CD8-positive, alpha-beta memory T cell (primary cell): Measurements from ENCODE around the gene ZFYVE16. TPM values are rescaled to one million over a fixed set of nuclear protein-coding genes. Genes with fewer than 3 reads are reported as not detected.
A peak's percentile ranks its signal among the peaks of the same experiment; 100 is the strongest.
"Not testable (repeated sequence)": the region's sequence is repeated elsewhere in the genome, so short reads cannot be mapped to it uniquely, and the experiment has no call there.

ENCODE experiments used
- CTCF ChIA-PET: fragments of 350-600 bp; sonication (Branson Sonifier 250); formaldehyde crosslinking; loops from one replicate; lab custom pipeline; 2021; ENCODE audit warnings: antibody characterized with exemption; lab: Charles Lee
- POLR2A ChIA-PET: fragments of 350-600 bp; sonication (Branson Sonifier 250); formaldehyde crosslinking; loops from one replicate; lab custom pipeline; 2021; ENCODE audit warnings: antibody characterized with exemption; lab: Charles Lee
- DNase-seq, 5 donors: peaks; one replicate each; pipeline versions ENCODE4 v3.0.0 to v3.0.0-alpha.2; 2020 to 2022; ENCODE audit warnings: mixed read lengths in 1 of 5
- H3K27ac ChIP-seq: one replicate; pipeline ENCODE4 v1.7.0; 2013; ENCODE audit warnings: low read depth, mild to moderate bottlenecking, low read length, moderate library complexity
- H3K27me3 ChIP-seq: 2 replicates; pipeline ENCODE4 v1.7.0; 2013; ENCODE audit warnings: low read length, mild to moderate bottlenecking; ENCODE audit not compliant: insufficient read depth, poor library complexity, severe bottlenecking
- H3K36me3 ChIP-seq: 2 replicates; pipeline ENCODE4 v1.7.0; 2013; ENCODE audit warnings: mild to moderate bottlenecking, low read length, moderate library complexity; ENCODE audit not compliant: insufficient read depth
- H3K4me1 ChIP-seq: 2 replicates; pipeline ENCODE4 v1.7.0; 2013; ENCODE audit warnings: mild to moderate bottlenecking, low read length, moderate library complexity; ENCODE audit not compliant: insufficient read depth
- H3K4me3 ChIP-seq: 2 replicates; pipeline ENCODE4 v1.7.0; 2013; ENCODE audit warnings: mild to moderate bottlenecking, low read length
- H3K9me3 ChIP-seq: 2 replicates; pipeline ENCODE4 v1.7.0; 2013; ENCODE audit warnings: mild to moderate bottlenecking, low read length
- H3K27ac Mint-ChIP-seq, 8 donors: one replicate each; pipeline ENCODE4 v1.8.0; 2020 to 2021; ENCODE audit warnings: mixed read lengths in 8 of 8, mild to moderate bottlenecking in 6 of 8, inconsistent platforms in 3 of 8, moderate library complexity in 3 of 8
- H3K27me3 Mint-ChIP-seq, 2 donors: one replicate each; pipeline ENCODE4 v1.8.0; 2020 to 2021; ENCODE audit warnings: mixed read lengths in 2 of 2, mild to moderate bottlenecking in 1 of 2, moderate library complexity in 1 of 2
- H3K36me3 Mint-ChIP-seq, 3 donors: one replicate each; pipeline ENCODE4 v1.8.0; 2020 to 2021; ENCODE audit warnings: mixed read lengths in 3 of 3, inconsistent platforms in 1 of 3, mild to moderate bottlenecking in 1 of 3
- H3K4me1 Mint-ChIP-seq, 3 donors: one replicate each; pipeline ENCODE4 v1.8.0; 2020 to 2021; ENCODE audit warnings: mixed read lengths in 3 of 3, inconsistent platforms in 1 of 3, mild to moderate bottlenecking in 1 of 3
- H3K4me3 Mint-ChIP-seq, 7 donors: one replicate each; pipeline ENCODE4 v1.8.0; 2020 to 2021; ENCODE audit warnings: mixed read lengths in 7 of 7, mild to moderate bottlenecking in 6 of 7, moderate library complexity in 4 of 7, inconsistent platforms in 2 of 7
- H3K9me3 Mint-ChIP-seq, 5 donors: one replicate each; pipeline ENCODE4 v1.8.0; 2020 to 2022; ENCODE audit warnings: mixed read lengths in 5 of 5, mild to moderate bottlenecking in 3 of 5, moderate library complexity in 2 of 5, inconsistent platforms in 1 of 5
- polyA plus RNA-seq: library from polyadenylated mRNA; unstranded; fragments of 300-500 nt; fragmentation: Illumina TruSeq; gene quantifications from one replicate; pipeline ENCODE4 v1.2.3, GENCODE V29; 2021
- total RNA-seq, 2 experiments: library from RNA; stranded (reverse); gene quantifications; one replicate each; pipeline ENCODE4 v1.2.3, GENCODE V29; 2021

The ZFYVE16 gene
- total and polyA plus RNA-seq, 3 experiments from 2014 or later = 5.0 to 13.8 (median 10.1) TPM

GRCh38 chr5:80417973-80418372 is 10.1 kb downstream of the ZFYVE16 start:
- H3K4me3 Mint-ChIP-seq = no peak overlapping the region
- Histone ChIP-seq H3K9me3 (no peaks in the 10 kb centered on the region), H3K27ac (no peak overlapping the region), H3K36me3 (no peaks in the 10 kb centered on the region), H3K4me3 (no peak overlapping the region), H3K27me3 (no peaks in the 10 kb centered on the region), H3K4me1 (no peaks in the 10 kb centered on the region)
- no peaks in the 10 kb centered on the region for H3K27me3 Mint-ChIP-seq
- H3K9me3 Mint-ChIP-seq = peaks cover 0 to 16% (median 10%) of the 10 kb centered on the region in 5 donors
- ChIA-PET CTCF (interaction anchor here (1.3 kb wide), 1 partner anchor 10 kb away, joined by 4 read pairs; the partner anchor contains the start of gene ZFYVE16), POLR2A (no interaction called here)
- H3K4me1 Mint-ChIP-seq = peaks cover 11 to 24% (median 16%) of the 10 kb centered on the region in 3 donors
- H3K27ac Mint-ChIP-seq = no peak overlapping the region
- H3K36me3 Mint-ChIP-seq = peaks cover 13 to 19% (median 13%) of the 10 kb centered on the region in 3 donors
- DNase-seq = no peak

DNA sequence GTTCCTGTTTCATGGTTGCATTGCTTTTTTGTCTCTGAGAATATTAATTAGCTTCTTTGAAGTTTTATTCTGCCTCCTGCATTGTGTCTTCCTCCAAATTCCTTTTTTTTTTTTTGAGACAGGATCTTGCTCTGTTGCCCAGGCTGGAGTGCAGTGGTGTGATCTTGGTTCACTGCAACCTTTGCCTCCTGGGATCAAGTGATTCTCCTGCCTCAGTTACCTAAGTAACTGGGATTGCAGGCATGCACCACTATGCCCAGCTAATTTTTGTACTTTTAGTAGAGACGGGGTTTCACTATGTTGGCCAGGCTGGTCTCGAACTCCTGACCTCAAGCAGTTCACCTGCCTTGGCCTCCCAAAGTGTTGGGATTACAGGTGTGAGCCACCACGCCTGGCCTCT is 16.5 kb downstream of the ZFYVE16 start:
- Mint-ChIP-seq H3K36me3 (peaks cover 9 to 30% (median 20%) of the 10 kb centered on the region in 3 donors), H3K4me1 (peaks cover 7 to 16% (median 12%) of the 10 kb centered on the region in 3 donors), H3K9me3 (peaks cover 4 to 27% (median 20%) of the 10 kb centered on the region in 5 donors)
- H3K4me3 Mint-ChIP-seq, H3K27me3 Mint-ChIP-seq, POLR2A ChIA-PET, CTCF ChIA-PET, H3K9me3 ChIP-seq, H3K36me3 ChIP-seq, DNase-seq, H3K27ac ChIP-seq, H3K4me1 ChIP-seq, H3K27ac Mint-ChIP-seq, H3K4me3 ChIP-seq, H3K27me3 ChIP-seq: not testable (repeated sequence)

DNA sequence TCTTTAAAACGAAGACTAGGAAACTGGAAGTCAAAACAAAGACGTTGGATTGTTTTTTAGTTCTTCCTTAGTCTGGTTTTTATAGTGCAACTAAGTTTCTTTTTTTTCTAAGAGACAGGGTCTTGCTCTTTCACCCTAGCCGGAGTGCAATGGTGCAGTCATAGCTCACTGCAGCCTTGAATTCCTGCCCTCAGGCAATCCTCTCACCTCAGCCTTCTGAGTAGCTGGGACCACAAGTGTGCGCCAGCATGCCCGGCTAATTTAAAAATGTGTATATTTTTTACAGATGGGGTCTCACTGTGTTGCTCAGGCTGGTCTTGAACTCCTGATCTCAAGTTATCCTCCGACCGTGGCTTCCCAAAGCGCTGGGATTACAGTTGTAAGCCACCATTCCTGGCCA is 27.6 kb downstream of the ZFYVE16 start:
- H3K4me3 Mint-ChIP-seq = no peak overlapping the region
- ChIA-PET POLR2A (no interaction called here), CTCF (no interaction called here)
- peaks cover 26 to 43% (median 29%) of the 10 kb centered on the region in 3 donors for H3K36me3 Mint-ChIP-seq
- Histone ChIP-seq H3K27ac (no peak overlapping the region), H3K9me3 (no peaks in the 10 kb centered on the region), H3K4me1 (no peaks in the 10 kb centered on the region), H3K27me3 (no peaks in the 10 kb centered on the region), H3K4me3 (no peak overlapping the region), H3K36me3 (no peaks in the 10 kb centered on the region)
- no peaks in the 10 kb centered on the region for H3K27me3 Mint-ChIP-seq
- H3K27ac Mint-ChIP-seq = no peak overlapping the region
- H3K4me1 Mint-ChIP-seq = peaks cover 0 to 4% (median 1%) of the 10 kb centered on the region in 3 donors
- H3K9me3 Mint-ChIP-seq = peaks cover 0 to 3% (median 0%) of the 10 kb centered on the region in 5 donors
- DNase-seq = no peak

DNA sequence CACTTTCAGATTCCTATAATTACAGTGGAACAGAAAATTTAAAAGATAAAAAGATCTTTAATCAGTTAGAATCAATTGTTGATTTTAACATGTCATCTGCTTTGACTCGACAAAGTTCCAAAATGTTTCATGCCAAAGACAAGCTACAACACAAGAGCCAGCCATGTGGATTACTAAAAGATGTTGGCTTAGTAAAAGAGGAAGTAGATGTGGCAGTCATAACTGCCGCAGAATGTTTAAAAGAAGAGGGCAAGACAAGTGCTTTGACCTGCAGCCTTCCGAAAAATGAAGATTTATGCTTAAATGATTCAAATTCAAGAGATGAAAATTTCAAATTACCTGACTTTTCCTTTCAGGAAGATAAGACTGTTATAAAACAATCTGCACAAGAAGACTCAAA is 29.5 kb downstream of the ZFYVE16 start:
- H3K4me3 ChIP-seq = no peak overlapping the region
- ChIA-PET POLR2A (no interaction called here), CTCF (no interaction called here)
- Mint-ChIP-seq H3K9me3 (no peaks in the 10 kb centered on the region), H3K4me3 (no peak overlapping the region), H3K27me3 (no peaks in the 10 kb centered on the region), H3K27ac (no peak overlapping the region), H3K4me1 (peaks cover 0 to 4% (median 1%) of the 10 kb centered on the region in 3 donors), H3K36me3 (peaks cover 26 to 56% (median 40%) of the 10 kb centered on the region in 3 donors)
- DNase-seq = no peak
- no peaks in the 10 kb centered on the region for H3K4me1 ChIP-seq
- no peaks in the 10 kb centered on the region for H3K36me3 ChIP-seq
- no peaks in the 10 kb centered on the region for H3K27me3 ChIP-seq
- no peaks in the 10 kb centered on the region for H3K9me3 ChIP-seq
- no peak overlapping the region for H3K27ac ChIP-seq

- H3K4me1 ChIP-seq = no peaks in the 10 kb centered on the region
- no peaks in the 10 kb centered on the region for H3K27me3 ChIP-seq
These were observed 30.9 kb downstream of the ZFYVE16 start for GRCh38 chr5:80438739-80439138.

GRCh38 chr5:80439213-80439612 is 31.3 kb downstream of the ZFYVE16 start:
- Mint-ChIP-seq H3K27me3 (no peaks in the 10 kb centered on the region), H3K4me3 (no peak overlapping the region), H3K27ac (peak overlapping the region in 1 of 8 donors; percentile 24), H3K4me1 (peaks cover 0 to 4% (median 1%) of the 10 kb centered on the region in 3 donors), H3K36me3 (peaks cover 23 to 65% (median 42%) of the 10 kb centered on the region in 3 donors), H3K9me3 (no peaks in the 10 kb centered on the region)
- Histone ChIP-seq H3K9me3 (no peaks in the 10 kb centered on the region), H3K4me3 (no peak overlapping the region), H3K27ac (no peak overlapping the region), H3K4me1 (no peaks in the 10 kb centered on the region), H3K36me3 (no peaks in the 10 kb centered on the region), H3K27me3 (no peaks in the 10 kb centered on the region)
- POLR2A ChIA-PET = no interaction called here
- DNase-seq = no peak
- CTCF ChIA-PET = no interaction called here

More at GRCh38 chr5:80438739-80439138, 30.9 kb downstream of the ZFYVE16 start:
- ChIA-PET POLR2A (no interaction called here), CTCF (no interaction called here)
- H3K9me3 Mint-ChIP-seq = no peaks in the 10 kb centered on the region
- H3K27me3 Mint-ChIP-seq = no peaks in the 10 kb centered on the region
- H3K36me3 Mint-ChIP-seq = peaks cover 26 to 65% (median 42%) of the 10 kb centered on the region in 3 donors
- H3K4me3 Mint-ChIP-seq = no peak overlapping the region
- no peaks in the 10 kb centered on the region for H3K9me3 ChIP-seq
- H3K4me3 ChIP-seq = no peak overlapping the region
- H3K4me1 Mint-ChIP-seq = peaks cover 0 to 4% (median 1%) of the 10 kb centered on the region in 3 donors
- no peak overlapping the region for H3K27ac Mint-ChIP-seq
- no peak overlapping the region for H3K27ac ChIP-seq
- DNase-seq = no peak
- no peaks in the 10 kb centered on the region for H3K36me3 ChIP-seq

GRCh38 chr5:80442742-80443141 is 34.9 kb downstream of the ZFYVE16 start:
- Mint-ChIP-seq H3K9me3 (no peaks in the 10 kb centered on the region), H3K4me3 (no peak overlapping the region), H3K4me1 (peaks cover 0 to 3% (median 0%) of the 10 kb centered on the region in 3 donors), H3K36me3 (peaks cover 7 to 59% (median 26%) of the 10 kb centered on the region in 3 donors), H3K27ac (peak overlapping the region in 1 of 8 donors; percentile 83), H3K27me3 (no peaks in the 10 kb centered on the region)
- Histone ChIP-seq H3K9me3 (no peaks in the 10 kb centered on the region), H3K4me3 (no peak overlapping the region), H3K27ac (no peak overlapping the region), H3K27me3 (no peaks in the 10 kb centered on the region), H3K4me1 (no peaks in the 10 kb centered on the region), H3K36me3 (peaks cover 4% of the 10 kb centered on the region)
- ChIA-PET POLR2A (no interaction called here), CTCF (no interaction called here)
- no peak for DNase-seq

DNA sequence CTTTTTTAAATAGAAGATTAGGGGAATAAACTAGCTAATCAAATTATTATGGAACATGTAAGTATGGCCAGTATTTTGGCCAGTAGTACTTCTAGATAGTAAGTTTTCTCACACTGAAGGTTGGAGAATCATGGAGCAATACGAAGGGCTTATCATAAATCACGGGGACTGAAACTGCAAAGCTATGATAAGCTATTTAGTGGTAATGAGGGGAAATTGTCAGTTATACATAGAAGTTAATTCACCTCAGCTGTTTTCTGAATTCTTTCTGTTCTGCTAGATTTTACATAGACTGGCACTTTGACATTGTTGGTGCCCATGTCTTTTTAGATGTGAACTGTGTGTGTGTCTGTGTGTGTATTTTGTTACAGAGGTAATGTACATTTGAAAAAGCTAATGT is 45.5 kb downstream of the ZFYVE16 start:
- H3K4me1 ChIP-seq = no peaks in the 10 kb centered on the region
- no peak overlapping the region for H3K27ac Mint-ChIP-seq
- no peaks in the 10 kb centered on the region for H3K27me3 ChIP-seq
- no peaks in the 10 kb centered on the region for H3K9me3 Mint-ChIP-seq
- H3K9me3 ChIP-seq = no peaks in the 10 kb centered on the region
- ChIA-PET CTCF (no interaction called here), POLR2A (no interaction called here)
- H3K27ac ChIP-seq = no peak overlapping the region
- H3K4me3 ChIP-seq = no peak overlapping the region
- no peaks in the 10 kb centered on the region for H3K36me3 ChIP-seq
- no peaks in the 10 kb centered on the region for H3K4me1 Mint-ChIP-seq
- no peak overlapping the region for H3K4me3 Mint-ChIP-seq
- peaks cover 26 to 68% (median 36%) of the 10 kb centered on the region in 3 donors for H3K36me3 Mint-ChIP-seq
- no peak for DNase-seq
- no peaks in the 10 kb centered on the region for H3K27me3 Mint-ChIP-seq
